SK-N-MC (cell line): ENCODE results near the gene IL17RB.

Experiments
- EZH2 ChIP-seq: fragments of 200-600 bp; sonication (generic); IDR thresholded peaks from one replicate; pipeline ENCODE4 v1.6.1; 2017; ENCODE audit warnings: antibody characterized with exemption
- POLR2AphosphoS5 ChIP-seq: IDR thresholded peaks from 2 replicates; pipeline ENCODE4 v1.6.1; 2012; ENCODE audit warnings: mild to moderate bottlenecking, low read depth, low read length, borderline replicate concordance

- TF ChIP-seq EZH2 (no peak), POLR2AphosphoS5 (no peak)
Measured at GRCh38 chr3:53819163-53819868, 27.1 kb upstream of the IL17RB start.
